ENCODE data around the gene UBE2V1. TPM values are rescaled to one million over a fixed set of nuclear protein-coding genes. Genes with fewer than 3 reads are reported as not detected.
"Not testable (repeated sequence)": the region's sequence is repeated elsewhere in the genome, so short reads cannot be mapped to it uniquely, and the experiment has no call there.

UBE2V1 gene
- total RNA-seq, 1 donor from 2014 or later = 120 TPM

DNA sequence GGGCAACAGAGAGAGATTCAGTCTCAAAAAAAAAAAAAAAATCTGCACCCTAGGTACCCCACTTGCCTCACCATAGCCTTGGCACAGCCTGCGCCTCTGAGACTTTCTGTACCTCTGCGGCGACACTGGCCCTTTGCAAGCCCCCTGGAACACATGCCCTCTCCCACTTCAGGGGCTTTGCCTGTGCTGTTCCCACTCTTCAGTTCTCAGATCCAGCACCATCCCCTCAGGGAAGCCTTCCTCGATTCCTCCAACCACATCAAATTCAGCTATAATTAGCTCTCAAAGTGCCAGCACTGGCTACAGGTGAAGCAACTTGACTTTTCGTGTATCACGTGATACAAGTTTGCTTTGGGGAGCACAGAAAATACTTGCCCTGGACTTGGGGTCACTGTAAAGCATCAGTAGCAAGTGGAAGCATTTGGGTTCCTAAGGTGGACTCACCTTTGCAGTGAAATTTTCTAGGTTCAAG lies 2.1 kb upstream of the UBE2V1 start:
- no peak for DNase-seq (ENCODE audit: low spot score)

DNA sequence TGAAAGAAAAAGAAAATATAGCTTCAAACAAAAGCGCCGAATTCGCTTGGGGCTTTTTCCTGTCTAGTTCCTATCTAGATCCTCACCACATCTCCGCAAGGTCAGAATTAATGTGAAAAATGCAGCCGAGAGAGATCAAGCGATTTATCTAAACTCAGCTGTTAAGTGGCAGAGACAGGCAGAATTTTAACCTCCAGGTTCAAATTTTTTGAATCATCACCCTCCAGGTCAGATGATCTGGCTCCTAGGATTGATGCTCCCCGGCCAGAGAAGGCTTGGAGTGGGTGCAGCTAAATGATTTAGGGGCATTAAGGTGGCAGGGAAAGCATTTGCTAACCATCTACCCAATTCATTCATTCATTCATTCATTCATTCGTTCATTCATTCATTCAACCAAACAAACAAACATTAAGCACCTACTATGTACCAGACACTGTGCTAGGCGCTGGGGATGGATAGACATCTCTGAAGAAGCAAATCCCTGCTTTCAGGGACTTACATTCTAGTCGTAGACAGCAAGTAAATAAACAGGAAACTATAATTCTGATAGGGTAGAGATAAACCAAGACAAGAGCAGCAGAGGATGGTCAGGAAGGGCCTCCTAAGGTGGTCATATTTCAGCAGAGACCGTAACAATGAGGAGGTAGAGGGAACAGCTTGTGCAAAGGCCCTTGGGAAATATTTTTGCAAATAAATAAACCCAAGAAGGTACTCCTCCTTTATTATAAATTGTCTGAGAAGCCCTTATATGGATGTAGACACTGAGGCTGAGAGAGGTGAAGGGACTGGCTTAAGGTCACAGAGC lies 672 bp upstream of the UBE2V1 start:
- no peak for DNase-seq (ENCODE audit: low spot score)

DNA sequence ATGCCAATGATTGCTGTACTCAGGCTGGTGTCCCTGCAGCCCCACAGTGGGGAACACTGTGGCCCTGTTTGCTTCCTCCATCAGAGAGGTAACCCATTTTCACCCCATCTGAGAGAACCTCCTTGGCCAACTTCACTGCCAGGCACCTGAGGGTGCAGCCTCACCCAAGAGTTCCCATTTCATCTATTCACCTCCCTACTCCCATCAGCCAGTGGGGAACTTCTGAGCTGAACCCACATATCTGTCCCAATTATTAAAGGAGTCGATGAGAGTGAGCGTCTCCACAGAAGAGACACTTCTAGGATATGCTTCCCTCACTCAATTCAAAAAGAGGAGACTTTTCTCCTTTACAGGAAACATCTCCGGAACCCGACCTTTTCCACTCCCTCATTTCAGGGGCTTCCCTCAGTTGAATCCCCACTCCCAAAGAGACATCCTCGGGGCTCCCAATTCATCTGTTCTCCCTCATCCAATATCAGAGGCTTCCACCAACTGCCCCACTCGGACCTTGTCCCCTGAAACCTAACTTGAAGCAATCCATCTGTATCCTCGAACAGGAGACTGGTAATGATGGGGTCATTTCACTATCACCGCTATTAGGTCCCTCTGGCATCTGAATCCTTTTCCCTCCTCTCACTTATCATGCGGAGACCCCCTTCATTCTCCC lies 988 bp downstream of the UBE2V1 start:
- no peak for DNase-seq (ENCODE audit: low spot score)

DNA sequence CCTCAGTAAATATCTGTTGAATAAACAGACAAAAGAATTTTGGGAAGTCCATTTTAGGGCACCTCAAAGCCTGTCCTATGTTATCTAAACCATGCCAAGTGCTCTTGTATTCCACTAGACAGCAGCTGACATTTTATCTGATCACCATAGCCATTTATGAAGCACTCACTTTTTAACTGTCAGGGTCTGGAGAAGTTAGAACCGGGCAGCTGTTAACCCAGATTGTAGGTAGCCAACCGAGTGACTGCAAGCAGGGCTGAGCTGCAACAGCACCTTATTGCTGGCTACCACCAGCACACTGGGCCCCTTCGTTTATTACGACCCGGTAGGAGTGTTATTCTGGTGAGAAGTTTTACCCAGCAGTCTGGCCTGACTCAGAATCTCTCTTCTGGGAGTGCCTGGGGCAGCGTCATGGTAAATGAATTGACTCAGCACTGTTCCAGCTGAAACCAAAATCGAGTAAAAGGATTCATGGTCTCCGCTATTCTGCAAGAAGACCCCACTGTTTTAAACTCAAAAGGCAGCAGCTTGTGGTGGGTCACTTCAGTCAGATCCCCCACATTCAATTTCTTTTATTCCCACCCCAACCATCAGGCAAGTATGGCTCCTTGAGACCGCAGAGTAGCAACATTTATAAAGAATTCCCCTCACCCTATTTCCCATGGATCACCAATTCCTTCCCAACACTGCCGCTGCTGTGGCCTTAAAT lies 1.7 kb downstream of the UBE2V1 start:
- DNase-seq (ENCODE audit: low spot score) = no peak

DNA sequence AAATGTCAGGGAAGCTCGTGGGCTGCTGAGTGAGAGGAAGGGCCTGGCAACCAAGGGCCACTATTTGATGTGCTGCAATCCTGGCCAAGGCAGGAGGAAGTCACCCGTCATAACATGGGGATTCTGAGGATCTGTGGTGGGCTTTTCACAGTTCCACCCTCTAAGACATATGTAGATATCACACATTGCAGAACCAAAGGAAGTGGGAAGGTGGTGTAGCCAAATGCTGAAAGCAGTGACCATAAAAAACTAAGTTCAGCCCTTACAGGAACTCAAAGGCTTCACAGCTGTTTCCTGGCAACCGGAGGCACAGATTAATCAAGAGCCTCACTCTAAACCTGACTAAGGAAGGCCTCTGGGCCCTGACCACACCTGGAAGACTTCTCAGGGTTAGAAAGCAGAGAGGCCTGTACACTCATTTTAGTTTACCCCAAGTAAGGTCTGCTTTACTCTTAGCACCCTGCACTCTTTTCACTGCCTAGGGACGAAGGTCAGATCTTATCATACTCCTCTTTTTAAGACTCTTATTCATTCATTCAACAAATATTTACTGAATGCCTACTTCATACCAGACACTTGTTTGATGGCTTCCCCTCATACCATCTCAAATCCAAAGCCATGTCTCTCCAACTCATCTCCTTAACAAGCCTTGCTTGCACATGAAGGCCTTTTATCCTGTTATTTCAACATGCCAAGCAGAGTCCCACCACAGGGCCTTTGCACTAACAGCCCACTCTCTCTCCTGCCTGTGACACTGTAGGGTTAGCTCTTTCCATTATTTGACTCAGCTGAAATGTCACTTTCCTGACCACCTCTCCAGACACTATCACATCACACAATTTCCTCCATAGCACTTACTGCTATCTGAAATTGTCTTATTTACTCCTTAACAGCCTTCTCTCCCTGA lies 2.6 kb downstream of the UBE2V1 start:
- no peak for DNase-seq (ENCODE audit: low spot score)

DNA sequence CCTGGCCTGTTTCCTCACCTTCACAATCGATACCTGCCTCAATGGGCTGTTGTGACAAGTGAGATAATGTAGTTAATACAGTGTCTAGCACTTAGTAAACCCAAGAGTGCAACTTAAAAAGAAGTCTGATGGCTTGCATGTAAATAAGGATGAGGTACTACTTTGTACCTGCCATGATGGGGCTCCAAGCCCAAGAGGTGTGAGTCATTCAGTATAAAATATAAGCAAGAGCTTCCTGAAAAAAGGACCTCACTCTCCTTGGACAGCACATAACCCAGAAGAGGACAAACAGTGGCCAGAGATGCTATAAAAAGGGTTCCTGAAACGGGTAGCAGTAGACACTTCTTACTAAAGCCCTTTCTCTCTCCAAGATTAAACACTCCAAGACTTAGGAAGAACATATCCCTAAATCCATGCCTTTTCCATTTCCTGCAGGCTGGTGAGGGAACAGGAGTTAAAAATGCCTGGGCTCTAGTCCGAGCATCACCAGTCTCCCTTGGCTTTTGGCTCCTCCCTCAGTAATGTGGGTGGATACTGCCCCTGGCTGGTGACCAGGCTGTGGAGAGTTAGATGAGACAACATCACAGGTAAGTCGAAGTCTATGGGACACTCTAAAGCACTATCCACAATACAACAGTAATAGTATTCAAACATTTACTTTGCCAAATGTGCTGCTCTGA lies 4.3 kb downstream of the UBE2V1 start:
- DNase-seq (ENCODE audit: low spot score) = no peak

- no peak for DNase-seq (ENCODE audit: low spot score)
Measured at GRCh38 chr20:50107796-50108331, 5.1 kb downstream of the UBE2V1 start.

DNA sequence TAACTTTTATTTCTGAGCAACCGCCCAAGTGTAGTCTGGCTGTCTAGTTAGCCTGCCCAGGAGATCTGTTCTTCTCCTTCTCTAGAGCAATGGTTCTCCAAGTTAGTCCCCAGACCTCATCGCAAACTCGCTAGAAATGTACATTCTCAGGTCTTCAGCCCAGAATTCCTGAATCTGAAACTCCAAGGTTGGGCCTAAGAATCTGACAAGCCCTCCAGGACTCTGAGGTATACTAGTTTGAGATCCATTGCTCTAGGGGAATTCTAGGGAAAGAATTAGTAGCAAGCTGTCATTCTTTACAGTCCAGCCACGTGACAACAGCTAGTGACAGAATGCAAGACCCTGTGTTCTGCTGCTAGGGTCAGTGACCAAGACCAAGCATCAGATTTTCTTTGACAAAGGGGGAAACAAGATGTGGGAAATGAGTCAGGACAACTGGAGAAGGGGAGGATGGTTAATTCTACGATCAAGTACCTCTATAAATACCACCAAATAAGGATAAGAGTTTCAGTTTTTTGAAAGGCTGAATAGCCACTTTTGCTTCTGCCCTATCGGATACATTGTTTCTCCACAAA lies 5.8 kb downstream of the UBE2V1 start:
- no peak for DNase-seq (ENCODE audit: low spot score)

- not testable (repeated sequence) for DNase-seq (ENCODE audit: low spot score)
Measured at GRCh38 chr20:50106669-50107068, 6.3 kb downstream of the UBE2V1 start.

DNA sequence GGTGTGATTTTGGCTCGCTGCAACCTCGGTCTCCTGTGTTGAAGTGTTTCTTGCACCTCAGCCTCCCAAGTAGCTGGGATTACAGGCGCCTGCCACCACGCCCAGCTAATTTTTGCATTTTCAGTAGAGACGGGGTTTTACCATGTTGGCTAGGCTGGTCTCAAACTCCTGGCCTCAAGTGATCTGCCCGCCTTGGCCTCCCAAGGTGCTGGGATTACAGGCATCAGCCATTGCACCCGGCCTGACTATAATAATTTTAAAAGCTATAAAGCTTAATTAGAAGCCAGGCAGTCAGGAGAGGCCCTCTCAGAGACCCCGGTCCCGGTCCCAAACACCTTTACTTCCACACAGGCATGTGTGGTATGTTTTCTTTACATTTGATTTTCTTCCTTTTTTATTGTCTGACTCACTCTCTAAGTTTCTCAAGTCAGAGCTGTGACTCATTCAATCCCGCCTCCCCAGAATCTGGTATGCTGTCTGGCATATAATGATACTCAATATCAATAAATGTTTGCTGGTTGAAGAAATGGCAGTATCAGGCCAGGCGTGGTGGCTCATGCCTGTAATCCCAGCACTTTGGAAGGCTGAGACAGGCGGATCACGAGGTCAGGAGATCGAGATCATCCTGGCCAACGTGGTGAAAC lies 9.4 kb downstream of the UBE2V1 start:
- DNase-seq (ENCODE audit: low spot score) = peak; percentile 41

GRCh38 chr20:50102551-50102950 lies 10.4 kb downstream of the UBE2V1 start:
- DNase-seq (ENCODE audit: low spot score) = peak; percentile 36

- DNase-seq (ENCODE audit: low spot score) = no peak
Measured at GRCh38 chr20:50101887-50102286, 11.1 kb downstream of the UBE2V1 start.

GRCh38 chr20:50101281-50101680 lies 11.7 kb downstream of the UBE2V1 start:
- DNase-seq (ENCODE audit: low spot score) = no peak

DNA sequence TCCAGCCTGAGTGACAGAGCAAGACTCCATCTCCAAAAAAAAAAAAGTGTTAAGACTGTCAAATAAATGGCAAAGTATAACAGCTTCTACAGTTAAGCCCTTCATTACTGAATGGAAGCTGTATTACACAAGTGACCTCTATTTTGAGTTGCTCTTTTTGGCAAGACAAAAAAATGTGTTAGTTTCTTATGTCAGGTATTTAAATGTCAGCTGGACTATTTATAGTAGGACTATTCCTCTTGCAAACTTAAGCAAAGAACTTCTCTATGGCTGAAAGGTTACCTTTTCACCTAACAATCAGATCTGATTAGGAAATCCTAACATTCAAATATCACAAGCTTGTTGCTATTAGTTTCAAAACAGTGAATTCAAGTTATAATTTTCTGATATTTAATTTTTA lies 12.4 kb downstream of the UBE2V1 start:
- DNase-seq (ENCODE audit: low spot score) = no peak

- no peak for DNase-seq (ENCODE audit: low spot score)
Measured at GRCh38 chr20:50099565-50099991, 13.4 kb downstream of the UBE2V1 start.

- DNase-seq (ENCODE audit: low spot score) = no peak
Measured at GRCh38 chr20:50099113-50099512, 13.8 kb downstream of the UBE2V1 start.

DNA sequence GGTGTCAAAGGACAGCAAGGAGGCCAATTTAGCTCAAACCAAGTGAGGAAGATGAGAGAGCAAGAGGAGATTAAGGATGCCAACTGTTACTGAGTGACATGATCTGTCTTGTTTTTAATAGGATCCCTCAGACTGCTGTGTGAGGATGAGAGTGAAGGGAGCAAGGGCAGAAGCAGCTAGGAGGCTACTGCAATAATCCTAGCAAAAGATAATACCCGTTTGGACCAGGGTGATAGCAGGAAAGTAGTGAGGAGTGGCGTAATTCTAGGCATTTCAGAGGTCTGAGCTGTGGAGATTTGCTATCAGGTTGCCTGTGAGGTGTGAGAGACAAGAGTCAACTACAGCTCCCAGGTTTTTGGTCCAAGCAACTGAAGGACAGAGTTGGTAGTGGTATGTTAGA lies 14.7 kb downstream of the UBE2V1 start:
- no peak for DNase-seq (ENCODE audit: low spot score)

DNA sequence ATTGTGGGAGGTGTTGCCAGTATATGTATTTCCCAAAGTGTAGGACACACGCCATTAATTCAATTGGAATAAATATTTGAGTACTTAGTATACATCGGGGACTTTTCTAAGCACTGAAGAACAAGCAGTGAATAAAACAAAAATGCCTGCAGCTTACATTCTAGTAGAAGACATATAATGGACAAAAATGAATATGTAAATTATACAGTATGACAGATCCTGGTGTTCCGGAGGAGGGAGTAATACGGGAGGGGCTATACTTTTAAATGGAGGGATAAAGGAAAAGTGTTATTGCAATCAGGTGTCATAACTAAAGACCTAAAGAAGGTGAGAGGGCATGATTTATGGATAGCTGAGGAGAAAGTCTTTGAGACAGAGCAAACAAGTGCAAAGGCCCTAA lies 15.1 kb downstream of the UBE2V1 start:
- no peak for DNase-seq (ENCODE audit: low spot score)

DNA sequence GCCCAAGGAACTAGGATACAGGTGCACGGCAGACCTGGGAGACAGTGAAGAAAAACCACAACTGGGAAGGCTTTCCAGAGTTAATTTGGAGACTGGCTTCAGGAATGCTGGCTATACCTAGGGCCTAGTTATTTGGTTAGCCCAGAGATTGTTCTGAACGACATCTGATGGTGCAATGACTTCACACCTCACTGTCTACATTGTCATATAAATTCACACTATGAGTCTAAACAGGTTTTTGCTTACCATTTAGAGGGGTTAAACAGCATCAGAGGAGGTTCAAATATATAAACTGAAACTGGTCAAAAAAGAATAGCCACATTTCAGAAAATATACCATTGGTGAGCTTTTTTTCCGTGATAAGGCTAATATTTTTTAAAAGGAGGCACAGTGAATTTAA lies 16.7 kb downstream of the UBE2V1 start:
- DNase-seq (ENCODE audit: low spot score) = no peak
